IgD-negative memory B cell (primary cell): ENCODE measurements around the gene ERG28. TPM values are rescaled to one million over a fixed set of nuclear protein-coding genes. Genes with fewer than 3 reads are reported as not detected.

ENCODE experiments used
- H3K27ac Mint-ChIP-seq, 3 donors: one replicate each; pipeline ENCODE4 v1.8.0; 2020 to 2022; ENCODE audit warnings: mild to moderate bottlenecking in 3 of 3, mixed read lengths in 3 of 3, moderate library complexity in 1 of 3
- H3K27me3 Mint-ChIP-seq: one replicate; pipeline ENCODE4 v1.8.0; 2021; ENCODE audit warnings: mixed read lengths
- H3K36me3 Mint-ChIP-seq: one replicate; pipeline ENCODE4 v1.8.0; 2020; ENCODE audit warnings: mild to moderate bottlenecking, mixed read lengths
- H3K4me1 Mint-ChIP-seq, 3 donors: one replicate each; pipeline ENCODE4 v1.8.0; 2020 to 2022; ENCODE audit warnings: mixed read lengths in 3 of 3, mild to moderate bottlenecking in 1 of 3
- H3K4me3 Mint-ChIP-seq, 4 donors: one replicate each; pipeline ENCODE4 v1.8.0; 2020 to 2022; ENCODE audit warnings: mild to moderate bottlenecking in 4 of 4, mixed read lengths in 4 of 4, moderate library complexity in 3 of 4
- H3K9me3 Mint-ChIP-seq, 3 donors: one replicate each; pipeline ENCODE4 v1.8.0; 2020 to 2021; ENCODE audit warnings: mixed read lengths in 3 of 3, mild to moderate bottlenecking in 1 of 3
- polyA plus RNA-seq: library from polyadenylated mRNA; unstranded; fragments of 300-500 nt; fragmentation: Illumina TruSeq; gene quantifications from one replicate; pipeline ENCODE4 v1.2.3, GENCODE V29; 2021

Gene ERG28
- polyA plus RNA-seq, 1 donor from 2014 or later = 25.5 TPM

GRCh38 chr14:75649337-75649736, 11.3 kb downstream of the ERG28 start:
- peaks cover 6% of the 10 kb centered on the region for H3K36me3 Mint-ChIP-seq
- no peaks in the 10 kb centered on the region for H3K27me3 Mint-ChIP-seq
- H3K4me3 Mint-ChIP-seq = no peak overlapping the region
- peaks cover 0 to 2% (median 2%) of the 10 kb centered on the region in 3 donors for H3K4me1 Mint-ChIP-seq
- no peaks in the 10 kb centered on the region for H3K9me3 Mint-ChIP-seq
- H3K27ac Mint-ChIP-seq = no peak overlapping the region

- Mint-ChIP-seq H3K27me3 (no peaks in the 10 kb centered on the region), H3K27ac (no peak overlapping the region), H3K9me3 (no peaks in the 10 kb centered on the region), H3K36me3 (peaks cover 6% of the 10 kb centered on the region), H3K4me1 (peaks cover 0 to 2% (median 0%) of the 10 kb centered on the region in 3 donors), H3K4me3 (no peak overlapping the region)
Observed at GRCh38 chr14:75648066-75648838, 12.4 kb downstream of the ERG28 start.

GRCh38 chr14:75647640-75648039, 13.0 kb downstream of the ERG28 start:
- Mint-ChIP-seq H3K27ac (no peak overlapping the region), H3K36me3 (peaks cover 6% of the 10 kb centered on the region), H3K4me1 (peaks cover 0 to 2% (median 0%) of the 10 kb centered on the region in 3 donors), H3K9me3 (no peaks in the 10 kb centered on the region), H3K27me3 (no peaks in the 10 kb centered on the region), H3K4me3 (no peak overlapping the region)

- H3K36me3 Mint-ChIP-seq = peaks cover 10% of the 10 kb centered on the region
- H3K4me1 Mint-ChIP-seq = peaks cover 0 to 2% (median 0%) of the 10 kb centered on the region in 3 donors
- no peak overlapping the region for H3K4me3 Mint-ChIP-seq
- H3K27ac Mint-ChIP-seq = no peak overlapping the region
- no peaks in the 10 kb centered on the region for H3K27me3 Mint-ChIP-seq
- H3K9me3 Mint-ChIP-seq = no peaks in the 10 kb centered on the region
Observed at GRCh38 chr14:75646762-75647161, 13.9 kb downstream of the ERG28 start.

GRCh38 chr14:75645056-75645455, 15.6 kb downstream of the ERG28 start:
- H3K4me3 Mint-ChIP-seq = no peak overlapping the region
- H3K27me3 Mint-ChIP-seq = no peaks in the 10 kb centered on the region
- H3K4me1 Mint-ChIP-seq = peaks cover 0 to 2% (median 0%) of the 10 kb centered on the region in 3 donors
- H3K36me3 Mint-ChIP-seq = peaks cover 8% of the 10 kb centered on the region
- no peak overlapping the region for H3K27ac Mint-ChIP-seq
- H3K9me3 Mint-ChIP-seq = no peaks in the 10 kb centered on the region

- Mint-ChIP-seq H3K36me3 (peaks cover 8% of the 10 kb centered on the region), H3K9me3 (no peaks in the 10 kb centered on the region), H3K27me3 (no peaks in the 10 kb centered on the region), H3K27ac (peak overlapping the region in 1 of 3 donors; percentile 31), H3K4me1 (peaks cover 0 to 2% (median 0%) of the 10 kb centered on the region in 3 donors), H3K4me3 (no peak overlapping the region)
Observed at GRCh38 chr14:75643985-75644384, 16.7 kb downstream of the ERG28 start.

- peaks cover 10% of the 10 kb centered on the region for H3K36me3 Mint-ChIP-seq
- no peak overlapping the region for H3K27ac Mint-ChIP-seq
- no peak overlapping the region for H3K4me3 Mint-ChIP-seq
- no peaks in the 10 kb centered on the region for H3K4me1 Mint-ChIP-seq
- H3K27me3 Mint-ChIP-seq = no peaks in the 10 kb centered on the region
- H3K9me3 Mint-ChIP-seq = no peaks in the 10 kb centered on the region
Observed at GRCh38 chr14:75640876-75641275, 19.8 kb downstream of the ERG28 start.

- Mint-ChIP-seq H3K9me3 (no peaks in the 10 kb centered on the region), H3K27ac (no peak overlapping the region), H3K4me1 (no peaks in the 10 kb centered on the region)
Observed at GRCh38 chr14:75636100-75636692, 24.5 kb downstream of the ERG28 start.

GRCh38 chr14:75634848-75635247, 25.8 kb downstream of the ERG28 start:
- Mint-ChIP-seq H3K27me3 (no peaks in the 10 kb centered on the region), H3K4me3 (no peak overlapping the region), H3K36me3 (peaks cover 4% of the 10 kb centered on the region), H3K27ac (no peak overlapping the region), H3K4me1 (no peaks in the 10 kb centered on the region), H3K9me3 (no peaks in the 10 kb centered on the region)

More at GRCh38 chr14:75636100-75636692, 24.5 kb downstream of the ERG28 start:
- Mint-ChIP-seq H3K4me3 (no peak overlapping the region), H3K27me3 (no peaks in the 10 kb centered on the region), H3K36me3 (peaks cover 4% of the 10 kb centered on the region)

GRCh38 chr14:75631453-75631831, 29.2 kb downstream of the ERG28 start:
- H3K9me3 Mint-ChIP-seq = no peaks in the 10 kb centered on the region
- no peaks in the 10 kb centered on the region for H3K4me1 Mint-ChIP-seq
- H3K27ac Mint-ChIP-seq = no peak overlapping the region
- peaks cover 4% of the 10 kb centered on the region for H3K36me3 Mint-ChIP-seq
- peaks cover 3% of the 10 kb centered on the region for H3K27me3 Mint-ChIP-seq
- no peak overlapping the region for H3K4me3 Mint-ChIP-seq

GRCh38 chr14:75630695-75631452, 29.8 kb downstream of the ERG28 start:
- Mint-ChIP-seq H3K36me3 (peaks cover 4% of the 10 kb centered on the region), H3K4me1 (no peaks in the 10 kb centered on the region), H3K4me3 (no peak overlapping the region), H3K9me3 (no peaks in the 10 kb centered on the region), H3K27ac (no peak overlapping the region), H3K27me3 (peaks cover 4% of the 10 kb centered on the region)

GRCh38 chr14:75628816-75629215, 31.9 kb downstream of the ERG28 start:
- Mint-ChIP-seq H3K9me3 (no peaks in the 10 kb centered on the region), H3K36me3 (peaks cover 4% of the 10 kb centered on the region), H3K4me1 (peaks cover 2 to 12% (median 3%) of the 10 kb centered on the region in 3 donors), H3K27me3 (peaks cover 15% of the 10 kb centered on the region), H3K4me3 (peak overlapping the region in 1 of 4 donors; percentile 43), H3K27ac (no peak overlapping the region)

GRCh38 chr14:75627406-75627805, 33.3 kb downstream of the ERG28 start:
- Mint-ChIP-seq H3K27me3 (peaks cover 21% of the 10 kb centered on the region), H3K4me1 (peaks cover 3 to 12% (median 5%) of the 10 kb centered on the region in 3 donors), H3K36me3 (peaks cover 4% of the 10 kb centered on the region), H3K9me3 (no peaks in the 10 kb centered on the region), H3K27ac (no peak overlapping the region), H3K4me3 (no peak overlapping the region)

GRCh38 chr14:75626863-75627262, 33.8 kb downstream of the ERG28 start:
- Mint-ChIP-seq H3K4me1 (peaks cover 3 to 12% (median 5%) of the 10 kb centered on the region in 3 donors), H3K36me3 (peaks cover 4% of the 10 kb centered on the region), H3K27me3 (peaks cover 21% of the 10 kb centered on the region), H3K4me3 (no peak overlapping the region), H3K9me3 (no peaks in the 10 kb centered on the region), H3K27ac (no peak overlapping the region)

- Mint-ChIP-seq H3K4me3 (no peak overlapping the region), H3K27ac (no peak overlapping the region), H3K27me3 (peaks cover 21% of the 10 kb centered on the region), H3K36me3 (peaks cover 4% of the 10 kb centered on the region), H3K9me3 (no peaks in the 10 kb centered on the region), H3K4me1 (peaks cover 3 to 12% (median 5%) of the 10 kb centered on the region in 3 donors)
Observed at GRCh38 chr14:75626396-75626795, 34.3 kb downstream of the ERG28 start.
